HG03432 (cell line): Measurements from ENCODE around the gene DNAJB4.

Source experiments
- ATAC-seq: cut with Tn5 transposase; IDR thresholded peaks from one replicate; pipeline ENCODE4 v1.9.1; 2021; ENCODE audit warnings: mild to moderate bottlenecking, moderate library complexity; ENCODE audit not compliant: unreplicated experiment

Gene DNAJB4

GRCh38 chr1:78036450-78036849 lies 31.7 kb downstream of the DNAJB4 start:
- no peak for ATAC-seq

GRCh38 chr1:78038071-78038470 lies 33.3 kb downstream of the DNAJB4 start:
- no peak for ATAC-seq

DNA sequence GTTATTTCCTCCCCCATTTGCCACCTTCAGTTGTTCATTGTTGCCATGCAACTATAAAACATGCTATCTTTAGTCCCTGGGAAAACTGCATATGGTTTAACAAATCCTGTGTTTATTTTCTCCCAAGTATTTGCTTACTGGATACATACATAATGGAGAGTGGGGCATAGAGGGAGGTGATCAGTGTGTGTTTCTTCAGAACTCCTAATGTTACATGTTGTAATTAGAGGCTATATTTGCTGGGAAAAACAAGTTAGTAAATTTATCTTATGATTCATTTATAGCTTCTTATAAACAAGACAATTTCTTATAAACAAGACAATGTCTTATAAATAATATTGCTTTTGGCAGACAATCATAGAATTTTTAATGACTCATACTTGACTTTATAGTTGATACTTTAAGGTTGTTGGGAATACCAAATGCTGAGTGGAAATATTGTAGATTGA lies 33.8 kb downstream of the DNAJB4 start:
- ATAC-seq = no peak

- ATAC-seq = no peak
Observed at GRCh38 chr1:78040484-78041089, 35.8 kb downstream of the DNAJB4 start.

DNA sequence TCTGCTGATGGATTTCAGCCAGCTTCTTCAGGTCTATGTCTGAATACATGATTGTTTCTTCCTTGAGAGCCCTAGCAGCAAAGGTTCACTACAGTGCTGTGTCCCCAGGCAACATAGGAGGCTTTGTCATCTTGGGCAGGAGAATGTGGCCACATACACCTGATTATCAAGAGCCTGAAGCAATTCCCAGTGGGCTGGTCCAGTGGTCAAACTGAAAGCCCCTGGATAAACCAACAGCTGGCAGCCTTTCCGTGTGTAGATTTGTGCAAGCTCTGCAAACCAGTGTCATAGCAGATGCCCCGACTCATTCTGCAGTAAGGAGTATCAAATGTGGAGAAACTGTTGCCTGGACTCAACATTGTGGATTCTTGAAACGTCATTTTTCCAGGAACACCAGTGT lies 38.7 kb downstream of the DNAJB4 start:
- ATAC-seq = no peak

GRCh38 chr1:78044796-78045562 lies 40.2 kb downstream of the DNAJB4 start:
- ATAC-seq = no peak

GRCh38 chr1:78045563-78045925 lies 40.8 kb downstream of the DNAJB4 start:
- peak; percentile 7 for ATAC-seq

DNA sequence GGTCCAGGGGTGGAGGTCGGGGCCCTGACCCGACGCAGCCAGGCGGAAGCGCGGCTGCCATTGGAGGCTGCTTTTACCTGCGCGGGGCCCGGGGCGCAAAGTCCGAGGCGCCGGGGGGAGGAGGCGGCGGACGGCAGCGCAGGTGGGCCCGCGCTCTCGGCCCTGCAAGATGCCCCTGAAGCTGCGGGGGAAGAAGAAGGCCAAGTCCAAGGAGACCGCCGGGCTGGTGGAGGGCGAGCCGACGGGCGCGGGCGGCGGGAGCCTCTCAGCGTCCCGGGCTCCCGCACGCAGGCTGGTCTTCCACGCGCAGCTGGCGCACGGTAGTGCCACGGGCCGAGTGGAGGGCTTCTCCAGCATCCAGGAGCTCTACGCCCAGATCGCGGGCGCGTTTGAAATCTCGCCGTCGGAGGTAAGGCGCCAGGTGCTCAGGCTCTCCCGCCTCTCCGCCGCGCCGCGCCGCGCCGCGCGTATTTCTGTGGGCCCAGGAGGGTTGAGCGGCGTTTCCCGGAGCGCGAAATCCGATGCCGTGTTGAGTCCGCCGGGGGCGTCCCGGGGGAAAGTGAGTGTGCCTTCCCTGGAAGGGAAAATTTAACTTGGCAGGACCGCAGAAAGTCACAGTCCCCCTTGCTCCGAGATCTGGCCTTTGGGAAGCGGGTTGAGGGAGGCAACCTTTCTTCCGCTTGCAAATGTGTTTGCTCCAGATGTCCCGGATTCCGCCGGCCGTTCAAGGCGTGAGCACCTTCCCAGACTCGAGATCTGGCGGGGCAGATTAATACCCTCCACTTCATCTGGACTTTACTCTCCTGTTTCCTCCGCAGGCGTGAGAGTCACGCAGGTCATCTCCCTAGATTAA lies 41.4 kb downstream of the DNAJB4 start, which contains the start of gene GIPC2:
GIPC2 (plus strand) TSS at position 41 of the 853 bp plus-strand sequence; CDS start at position 170, 129 bp downstream.
- ATAC-seq = peak; percentile 54

GRCh38 chr1:78047106-78047505 lies 42.4 kb downstream of the DNAJB4 start:
- ATAC-seq = no peak

GRCh38 chr1:78047631-78048030 lies 42.9 kb downstream of the DNAJB4 start:
- ATAC-seq = no peak

- no peak for ATAC-seq
Observed at GRCh38 chr1:78048446-78048845, 43.7 kb downstream of the DNAJB4 start.

DNA sequence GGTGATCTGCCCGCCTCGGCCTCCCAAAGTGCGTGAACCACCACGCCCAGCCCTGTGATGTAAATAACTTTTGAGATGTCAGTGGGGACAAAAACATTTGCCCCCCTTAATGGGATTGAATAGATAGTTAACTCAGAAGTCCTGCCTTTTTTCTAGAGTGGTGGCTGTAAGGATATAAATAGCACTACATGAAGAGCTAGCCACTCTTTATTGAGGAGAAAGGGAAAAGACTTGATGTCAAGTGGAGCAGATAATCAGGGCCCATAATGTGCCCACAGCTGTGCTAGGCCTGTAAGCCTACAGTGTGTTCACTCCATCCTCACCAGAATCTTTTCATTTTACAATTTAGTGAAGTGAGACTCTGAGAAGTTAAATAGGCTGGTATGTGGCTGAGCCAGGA lies 44.7 kb downstream of the DNAJB4 start:
- no peak for ATAC-seq

DNA sequence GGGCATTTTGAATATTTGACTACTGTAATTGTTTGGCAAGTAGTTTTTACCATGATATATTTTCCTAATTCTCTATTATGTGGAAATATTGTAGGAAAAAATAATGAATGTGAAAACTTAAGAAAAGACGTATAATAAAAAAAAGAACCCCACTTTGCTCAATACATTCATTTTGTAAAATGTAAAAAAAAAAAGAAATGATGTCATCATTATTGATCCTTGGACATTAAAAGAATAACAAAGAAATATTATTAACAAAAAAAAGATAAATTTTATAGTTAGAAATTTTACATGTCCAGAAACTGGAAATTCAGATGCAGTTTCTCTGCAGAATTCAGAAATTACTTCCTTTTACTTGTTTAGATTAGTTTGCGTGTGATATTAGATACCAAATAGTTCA lies 46.3 kb downstream of the DNAJB4 start:
- ATAC-seq = no peak

GRCh38 chr1:78052685-78053405 lies 48.1 kb downstream of the DNAJB4 start:
- ATAC-seq = no peak

DNA sequence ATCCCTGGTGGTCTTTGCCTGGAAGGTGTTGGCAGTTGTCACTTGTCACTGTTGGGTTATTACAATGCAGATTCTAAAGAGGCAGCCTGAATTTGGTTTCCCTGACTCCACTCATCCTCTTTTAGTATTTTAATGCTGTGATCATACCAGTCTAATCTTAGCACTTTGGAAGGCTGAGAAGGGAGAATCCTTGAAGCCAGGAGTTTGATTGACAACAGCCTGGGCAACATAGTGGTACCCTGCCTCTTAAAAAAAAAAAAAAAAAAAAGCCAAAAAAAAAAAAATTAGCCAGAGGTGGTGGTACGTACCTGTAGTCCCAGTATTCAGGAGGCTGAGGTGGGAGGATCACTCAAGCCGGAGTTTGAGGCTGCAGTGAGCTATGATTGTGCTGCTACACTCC lies 48.8 kb downstream of the DNAJB4 start:
- ATAC-seq = no peak

DNA sequence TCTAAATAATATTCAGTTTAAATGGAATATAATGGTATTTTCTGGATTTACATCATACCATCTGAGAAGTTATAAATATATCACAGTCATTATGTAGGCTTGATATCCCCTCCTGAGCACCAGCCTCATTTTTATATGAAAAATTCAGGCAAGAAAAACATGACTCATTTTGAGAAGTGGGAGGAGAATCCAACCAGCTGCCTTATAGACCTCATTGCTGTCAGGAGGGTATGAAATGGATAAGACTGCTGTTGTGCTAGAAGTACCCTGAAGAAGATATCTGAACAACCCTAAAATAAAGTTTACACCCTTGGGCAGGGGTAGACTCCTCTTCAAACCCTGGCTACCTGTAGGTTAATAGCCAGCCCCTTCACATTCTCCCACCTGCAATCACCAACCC lies 49.8 kb downstream of the DNAJB4 start:
- ATAC-seq = peak; percentile 38

GRCh38 chr1:78054972-78055371 lies 50.2 kb downstream of the DNAJB4 start:
- ATAC-seq = peak; percentile 11

- ATAC-seq = no peak
Observed at GRCh38 chr1:78055565-78056132, 50.9 kb downstream of the DNAJB4 start.

DNA sequence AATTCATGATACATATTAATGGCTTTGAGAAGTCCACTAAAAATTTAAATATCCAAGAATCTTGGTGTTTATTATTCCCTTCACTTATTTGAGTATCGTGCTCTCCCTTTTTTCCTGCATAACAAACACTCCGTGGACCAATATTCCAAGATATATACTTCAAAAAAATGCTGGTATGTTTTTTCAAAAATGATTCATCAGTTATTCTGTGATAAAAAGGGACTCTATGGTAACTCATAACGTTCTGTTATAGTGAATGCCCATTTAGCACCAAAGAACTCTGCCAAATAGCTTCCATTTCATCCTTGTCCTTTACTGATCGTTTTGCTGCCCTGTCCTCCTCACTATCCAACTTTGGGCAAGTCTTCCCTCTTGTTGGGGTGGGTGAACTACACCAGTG lies 53.9 kb downstream of the DNAJB4 start:
- ATAC-seq = no peak

DNA sequence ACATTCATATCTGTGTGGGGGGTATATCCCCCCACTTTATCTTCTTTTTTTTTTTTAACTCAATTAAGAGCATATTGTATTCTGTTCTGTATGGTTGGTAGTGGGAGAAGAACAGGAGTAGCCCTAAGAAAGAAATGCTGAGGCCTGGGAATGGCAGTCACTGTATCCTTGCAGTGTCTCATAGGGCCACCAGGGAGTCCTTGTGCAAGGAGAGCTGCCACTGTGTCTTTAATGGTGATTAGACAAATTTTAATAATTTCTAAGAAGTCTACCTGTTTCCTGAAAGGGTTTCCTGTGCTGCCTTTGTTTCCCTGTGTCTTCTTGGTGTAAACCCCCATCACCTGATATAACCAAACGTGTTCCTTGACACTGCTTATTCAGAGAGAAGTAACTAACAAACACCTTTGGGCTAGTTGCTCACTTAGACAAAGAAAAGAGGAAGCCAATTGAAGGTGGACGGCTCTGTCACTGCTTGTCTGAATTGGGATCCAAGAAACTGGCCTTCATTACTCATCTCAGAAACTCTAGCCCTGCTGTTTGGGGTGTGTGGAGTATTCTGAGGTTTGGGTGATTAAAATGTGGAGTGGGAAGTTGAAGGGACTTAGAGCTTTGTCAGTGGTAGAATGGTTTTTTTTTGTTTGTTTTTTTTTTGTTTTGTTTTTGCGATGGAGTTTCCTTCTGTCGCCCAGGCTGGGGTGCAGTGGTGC lies 56.3 kb downstream of the DNAJB4 start:
- peak; percentile 95 for ATAC-seq
